Chondrocyte (in vitro differentiated cells): ENCODE results near the gene AP3B2. TPM values are rescaled to one million over a fixed set of nuclear protein-coding genes. Genes with fewer than 3 reads are reported as not detected.

Source experiments
- DNase-seq: peaks from one replicate; pipeline ENCODE4 v3.0.0; 2021; ENCODE audit warnings: mixed read lengths, low spot score
- H3K27ac Mint-ChIP-seq: one replicate; pipeline ENCODE4 v1.8.0; 2021; ENCODE audit warnings: mild to moderate bottlenecking, moderate library complexity, mixed read lengths; ENCODE audit not compliant: unreplicated experiment
- H3K27me3 Mint-ChIP-seq: 2 replicates; pipeline ENCODE4 v1.8.0; 2021; ENCODE audit warnings: low read depth, mixed read lengths
- H3K36me3 Mint-ChIP-seq: 2 replicates; pipeline ENCODE4 v1.8.0; 2021; ENCODE audit warnings: low read depth, mixed read lengths
- H3K4me1 Mint-ChIP-seq: 2 replicates; pipeline ENCODE4 v1.8.0; 2021; ENCODE audit warnings: low read depth, mild to moderate bottlenecking, mixed read lengths
- H3K4me3 Mint-ChIP-seq: one replicate; pipeline ENCODE4 v1.8.0; 2021; ENCODE audit warnings: mild to moderate bottlenecking, moderate library complexity, mixed read lengths; ENCODE audit not compliant: unreplicated experiment
- H3K9me3 Mint-ChIP-seq: 2 replicates; pipeline ENCODE4 v1.8.0; 2021; ENCODE audit warnings: low read depth, mixed read lengths
- total RNA-seq: library from RNA; stranded (reverse); gene quantifications from 3 replicates; pipeline ENCODE4 v1.2.1, GENCODE V29; 2021
- TF ChIP-seq, protein P1 (sequence below): fragments of 200-600 bp; sonication (generic); IDR thresholded peaks from 2 replicates; pipeline ENCODE4 v1.5.0; 2021; ENCODE audit warnings: antibody characterized with exemption, mild to moderate bottlenecking, moderate library complexity

Gene AP3B2
- total RNA-seq, 1 donor from 2014 or later, result 0.80 TPM

DNA sequence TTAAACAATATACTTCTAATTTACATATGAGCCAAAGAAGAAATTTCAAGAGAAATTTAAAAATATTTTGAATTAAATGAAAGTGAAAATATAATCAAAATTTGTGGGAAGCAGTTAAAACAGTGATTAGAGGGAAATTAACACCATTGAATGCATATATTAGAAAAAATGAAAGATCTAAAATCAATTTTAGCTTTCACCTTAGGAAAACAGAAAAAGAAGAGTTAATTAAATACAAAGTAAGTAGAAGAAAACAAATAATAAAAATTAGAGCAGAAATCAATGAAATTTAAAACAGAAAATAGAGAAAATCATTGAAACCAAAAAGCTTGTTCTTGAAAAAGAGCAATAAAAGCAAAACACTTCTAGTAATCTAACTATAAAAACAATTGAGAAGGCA is 38.6 kb upstream of the AP3B2 start:
- Mint-ChIP-seq H3K4me3 (no peak overlapping the region), H3K4me1 (peaks cover 30% of the 10 kb centered on the region), H3K9me3 (no peaks in the 10 kb centered on the region), H3K27me3 (no peaks in the 10 kb centered on the region), H3K27ac (no peak overlapping the region), H3K36me3 (no peaks in the 10 kb centered on the region)
- DNase-seq, result no peak
- TF ChIP-seq, protein P1, sequence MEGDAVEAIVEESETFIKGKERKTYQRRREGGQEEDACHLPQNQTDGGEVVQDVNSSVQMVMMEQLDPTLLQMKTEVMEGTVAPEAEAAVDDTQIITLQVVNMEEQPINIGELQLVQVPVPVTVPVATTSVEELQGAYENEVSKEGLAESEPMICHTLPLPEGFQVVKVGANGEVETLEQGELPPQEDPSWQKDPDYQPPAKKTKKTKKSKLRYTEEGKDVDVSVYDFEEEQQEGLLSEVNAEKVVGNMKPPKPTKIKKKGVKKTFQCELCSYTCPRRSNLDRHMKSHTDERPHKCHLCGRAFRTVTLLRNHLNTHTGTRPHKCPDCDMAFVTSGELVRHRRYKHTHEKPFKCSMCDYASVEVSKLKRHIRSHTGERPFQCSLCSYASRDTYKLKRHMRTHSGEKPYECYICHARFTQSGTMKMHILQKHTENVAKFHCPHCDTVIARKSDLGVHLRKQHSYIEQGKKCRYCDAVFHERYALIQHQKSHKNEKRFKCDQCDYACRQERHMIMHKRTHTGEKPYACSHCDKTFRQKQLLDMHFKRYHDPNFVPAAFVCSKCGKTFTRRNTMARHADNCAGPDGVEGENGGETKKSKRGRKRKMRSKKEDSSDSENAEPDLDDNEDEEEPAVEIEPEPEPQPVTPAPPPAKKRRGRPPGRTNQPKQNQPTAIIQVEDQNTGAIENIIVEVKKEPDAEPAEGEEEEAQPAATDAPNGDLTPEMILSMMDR, result no peak

DNA sequence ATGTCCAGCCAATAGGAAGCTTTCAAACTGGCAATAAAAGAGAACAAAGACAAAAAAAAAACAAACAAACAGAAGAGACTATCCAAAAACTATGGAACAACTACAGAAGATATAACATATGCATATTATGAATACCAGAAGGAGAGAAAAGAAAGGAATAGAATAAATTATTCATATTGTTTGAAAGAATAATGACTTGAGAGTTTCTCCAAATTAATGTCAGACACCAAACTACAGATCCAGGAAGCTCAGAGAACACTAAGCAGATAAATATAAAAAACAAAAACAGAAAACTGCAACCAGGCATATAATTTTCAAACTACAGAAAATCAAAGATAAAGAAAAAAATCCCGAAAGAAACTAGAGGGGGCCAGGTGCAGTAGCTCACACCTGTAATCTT is 34.1 kb upstream of the AP3B2 start:
- Mint-ChIP-seq H3K4me1 (peaks cover 6% of the 10 kb centered on the region), H3K36me3 (no peaks in the 10 kb centered on the region), H3K27me3 (no peaks in the 10 kb centered on the region), H3K27ac (no peak overlapping the region), H3K9me3 (peaks cover 3% of the 10 kb centered on the region), H3K4me3 (no peak overlapping the region)
- no peak for DNase-seq
- TF ChIP-seq, protein P1, result no peak

- H3K27ac Mint-ChIP-seq, result peak overlapping the region; percentile 45
- peaks cover 6% of the 10 kb centered on the region for H3K4me1 Mint-ChIP-seq
Observed at GRCh38 chr15:82742134-82742533, 32.5 kb upstream of the AP3B2 start.

GRCh38 chr15:82739086-82739485 is 29.4 kb upstream of the AP3B2 start:
- no peaks in the 10 kb centered on the region for H3K27me3 Mint-ChIP-seq
- DNase-seq, result no peak
- TF ChIP-seq, protein P1, result no peak
- no peaks in the 10 kb centered on the region for H3K36me3 Mint-ChIP-seq
- no peak overlapping the region for H3K4me3 Mint-ChIP-seq
- H3K4me1 Mint-ChIP-seq, result peaks cover 6% of the 10 kb centered on the region
- H3K27ac Mint-ChIP-seq, result no peak overlapping the region
- H3K9me3 Mint-ChIP-seq, result peaks cover 3% of the 10 kb centered on the region

More at GRCh38 chr15:82742134-82742533, 32.5 kb upstream of the AP3B2 start:
- no peaks in the 10 kb centered on the region for H3K36me3 Mint-ChIP-seq
- no peaks in the 10 kb centered on the region for H3K27me3 Mint-ChIP-seq
- DNase-seq, result no peak
- H3K9me3 Mint-ChIP-seq, result peaks cover 3% of the 10 kb centered on the region
- TF ChIP-seq, protein P1, result no peak
- no peak overlapping the region for H3K4me3 Mint-ChIP-seq

DNA sequence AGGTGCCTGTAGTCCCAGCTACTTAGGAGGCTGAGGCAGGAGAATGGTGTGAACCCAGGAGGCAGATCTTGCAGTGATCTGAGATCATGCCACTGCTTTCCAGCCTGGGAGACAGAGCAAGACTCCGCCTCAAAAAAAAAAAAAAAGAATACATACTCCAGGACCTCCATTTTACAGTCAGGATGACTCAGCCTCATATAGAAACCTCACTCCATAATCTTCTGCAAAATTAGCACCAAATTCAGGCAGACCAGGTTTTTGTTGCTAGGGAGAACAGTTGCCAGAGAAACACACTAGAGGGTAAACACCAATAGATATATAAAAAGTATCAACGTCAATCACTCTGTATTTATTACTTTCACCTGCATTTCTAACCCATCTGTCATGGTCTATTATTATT is 28.3 kb upstream of the AP3B2 start:
- Mint-ChIP-seq H3K36me3 (no peaks in the 10 kb centered on the region), H3K4me1 (peaks cover 6% of the 10 kb centered on the region), H3K27me3 (no peaks in the 10 kb centered on the region), H3K27ac (no peak overlapping the region), H3K4me3 (no peak overlapping the region), H3K9me3 (peaks cover 3% of the 10 kb centered on the region)
- TF ChIP-seq, protein P1, result no peak
- DNase-seq, result no peak
